Right lung (tissue), 5 donors: ENCODE measurements around the gene AAR2. TPM values are rescaled to one million over a fixed set of nuclear protein-coding genes. Genes with fewer than 3 reads are reported as not detected.

ENCODE experiments used
- polyA plus RNA-seq, 5 donors: library from polyadenylated mRNA; unstranded; fragments of 120-200 nt; gene quantifications; one replicate each; pipeline versions ENCODE4 v1.2.1 to v1.2.3, GENCODE V29; 2013; ENCODE audit warnings: inconsistent platforms in 1 of 5, low replicate concordance in 1 of 5; ENCODE audit not compliant: insufficient read length in 5 of 5, insufficient read depth in 1 of 5

AAR2 gene
- polyA plus RNA-seq, 5 donors, result 31.6 to 40.0 (median 37.5) TPM

Other genes with a start within 250 kb of the AAR2 start
- 10 to 100 TPM; 32.2 to 39.0 (median 37.3) TPM for gene EPB41L1, start 81.7 kb upstream of the AAR2 start, polyA plus RNA-seq
- gene DLGAP4, start 69.9 kb downstream of the AAR2 start, polyA plus RNA-seq, result 10 to 100 TPM; 46.9 to 81.3 (median 64.7) TPM